Osteocyte (in vitro differentiated cells): Measurements from ENCODE around the gene SEC23A. TPM values are rescaled to one million over a fixed set of nuclear protein-coding genes. Genes with fewer than 3 reads are reported as not detected.

Experiments
- DNase-seq: peaks from one replicate; pipeline ENCODE4 v3.0.0; 2021; ENCODE audit warnings: mixed read lengths; ENCODE audit not compliant: unreplicated experiment; ENCODE audit errors: extremely low spot score
- H3K27ac Mint-ChIP-seq: one replicate; pipeline ENCODE4 v1.8.0; 2021; ENCODE audit warnings: mild to moderate bottlenecking, mixed read lengths; ENCODE audit not compliant: unreplicated experiment
- H3K27me3 Mint-ChIP-seq: one replicate; pipeline ENCODE4 v1.8.0; 2021; ENCODE audit warnings: mixed read lengths; ENCODE audit not compliant: unreplicated experiment
- H3K36me3 Mint-ChIP-seq: one replicate; pipeline ENCODE4 v1.8.0; 2021; ENCODE audit warnings: mixed read lengths; ENCODE audit not compliant: unreplicated experiment
- H3K4me1 Mint-ChIP-seq: one replicate; pipeline ENCODE4 v1.8.0; 2021; ENCODE audit warnings: mixed read lengths; ENCODE audit not compliant: unreplicated experiment
- H3K4me3 Mint-ChIP-seq: one replicate; pipeline ENCODE4 v1.8.0; 2021; ENCODE audit warnings: mild to moderate bottlenecking, moderate library complexity, mixed read lengths; ENCODE audit not compliant: unreplicated experiment
- H3K9me3 Mint-ChIP-seq: one replicate; pipeline ENCODE4 v1.8.0; 2021; ENCODE audit warnings: mixed read lengths; ENCODE audit not compliant: unreplicated experiment
- CTCF ChIP-seq: fragments of 200-600 bp; sonication (generic); IDR thresholded peaks from 2 replicates; pipeline ENCODE4 v1.5.0; 2021; ENCODE audit warnings: antibody characterized with exemption, mild to moderate bottlenecking, moderate library complexity
- total RNA-seq: library from RNA; stranded (reverse); gene quantifications from 2 replicates; pipeline ENCODE4 v1.2.1, GENCODE V29; 2021

SEC23A gene
- total RNA-seq, 1 donor from 2014 or later: 169 TPM

GRCh38 chr14:38992067-38992844 lies 110.8 kb downstream of the SEC23A start:
- Mint-ChIP-seq H3K27me3 (peaks cover 4% of the 10 kb centered on the region), H3K27ac (no peak overlapping the region), H3K4me1 (no peaks in the 10 kb centered on the region), H3K9me3 (no peaks in the 10 kb centered on the region), H3K36me3 (no peaks in the 10 kb centered on the region), H3K4me3 (no peak overlapping the region)
- no peak for TF ChIP-seq CTCF
- no peak for DNase-seq

- Mint-ChIP-seq H3K4me1 (no peaks in the 10 kb centered on the region), H3K36me3 (no peaks in the 10 kb centered on the region), H3K27ac (no peak overlapping the region), H3K9me3 (no peaks in the 10 kb centered on the region), H3K27me3 (peaks cover 4% of the 10 kb centered on the region), H3K4me3 (no peak overlapping the region)
- TF ChIP-seq CTCF: no peak
- no peak for DNase-seq
Measured at GRCh38 chr14:38991299-38991698, 111.7 kb downstream of the SEC23A start.

GRCh38 chr14:38989922-38990546 lies 113.0 kb downstream of the SEC23A start:
- Mint-ChIP-seq H3K4me3 (no peak overlapping the region), H3K27ac (no peak overlapping the region), H3K9me3 (no peaks in the 10 kb centered on the region), H3K27me3 (peaks cover 2% of the 10 kb centered on the region), H3K36me3 (no peaks in the 10 kb centered on the region), H3K4me1 (no peaks in the 10 kb centered on the region)
- TF ChIP-seq CTCF: no peak
- DNase-seq: no peak

GRCh38 chr14:38987781-38988180 lies 115.3 kb downstream of the SEC23A start:
- Mint-ChIP-seq H3K36me3 (no peaks in the 10 kb centered on the region), H3K27me3 (peaks cover under 1% of the 10 kb centered on the region), H3K4me3 (no peak overlapping the region), H3K9me3 (no peaks in the 10 kb centered on the region), H3K27ac (no peak overlapping the region), H3K4me1 (no peaks in the 10 kb centered on the region)
- no peak for DNase-seq
- no peak for TF ChIP-seq CTCF

- no peak overlapping the region for H3K27ac Mint-ChIP-seq
- H3K4me3 Mint-ChIP-seq: no peak overlapping the region
- peaks cover 6% of the 10 kb centered on the region for H3K36me3 Mint-ChIP-seq
- no peak for DNase-seq
- no peak for TF ChIP-seq CTCF
- peaks cover 7% of the 10 kb centered on the region for H3K27me3 Mint-ChIP-seq
- H3K9me3 Mint-ChIP-seq: peaks cover 14% of the 10 kb centered on the region
- H3K4me1 Mint-ChIP-seq: no peaks in the 10 kb centered on the region
Measured at GRCh38 chr14:38982837-38983236, 120.2 kb downstream of the SEC23A start.
